ENCODE data around the gene AIDA. TPM values are rescaled to one million over a fixed set of nuclear protein-coding genes. Genes with fewer than 3 reads are reported as not detected.
"Not testable (repeated sequence)": the region's sequence is repeated elsewhere in the genome, so short reads cannot be mapped to it uniquely, and the experiment has no call there.

The AIDA gene
- polyA plus RNA-seq, 1 donor: 51.3 TPM

GRCh38 chr1:222713091-222713961 lies 1.0 kb upstream of the AIDA start:
- peak; percentile 93 for DNase-seq (ENCODE audit: low read depth)

GRCh38 chr1:222711319-222712252 lies 705 bp downstream of the AIDA start:
- no peak for DNase-seq (ENCODE audit: low read depth)

- DNase-seq (ENCODE audit: low read depth): no peak
Observed at GRCh38 chr1:222709700-222710153, 2.6 kb downstream of the AIDA start.

- no peak for DNase-seq (ENCODE audit: low read depth)
Observed at GRCh38 chr1:222706815-222707214, 5.5 kb downstream of the AIDA start.

- DNase-seq (ENCODE audit: low read depth): no peak
Observed at GRCh38 chr1:222704260-222704659, 8.0 kb downstream of the AIDA start.

GRCh38 chr1:222702210-222702609 lies 10.1 kb downstream of the AIDA start:
- no peak for DNase-seq (ENCODE audit: low read depth)

GRCh38 chr1:222697826-222698225 lies 14.5 kb downstream of the AIDA start:
- no peak for DNase-seq (ENCODE audit: low read depth)

- no peak for DNase-seq (ENCODE audit: low read depth)
Observed at GRCh38 chr1:222697203-222697602, 15.1 kb downstream of the AIDA start.

- no peak for DNase-seq (ENCODE audit: low read depth)
Observed at GRCh38 chr1:222696741-222697140, 15.6 kb downstream of the AIDA start.

GRCh38 chr1:222694927-222695326 lies 17.4 kb downstream of the AIDA start:
- no peak for DNase-seq (ENCODE audit: low read depth)

GRCh38 chr1:222691016-222691415 lies 21.3 kb downstream of the AIDA start:
- no peak for DNase-seq (ENCODE audit: low read depth)

- DNase-seq (ENCODE audit: low read depth): no peak
Observed at GRCh38 chr1:222680080-222680479, 32.2 kb downstream of the AIDA start.

- no peak for DNase-seq (ENCODE audit: low read depth)
Observed at GRCh38 chr1:222670110-222670509, 42.2 kb downstream of the AIDA start.

- DNase-seq (ENCODE audit: low read depth): not testable (repeated sequence)
Observed at GRCh38 chr1:222669107-222669506, 43.2 kb downstream of the AIDA start.

GRCh38 chr1:222668184-222668583 lies 44.1 kb downstream of the AIDA start:
- DNase-seq (ENCODE audit: low read depth): not testable (repeated sequence)

- no peak for DNase-seq (ENCODE audit: low read depth)
Observed at GRCh38 chr1:222665964-222666363, 46.3 kb downstream of the AIDA start.

GRCh38 chr1:222663431-222663934 lies 48.8 kb downstream of the AIDA start:
- DNase-seq (ENCODE audit: low read depth): no peak

GRCh38 chr1:222657899-222658298 lies 54.4 kb downstream of the AIDA start:
- no peak for DNase-seq (ENCODE audit: low read depth)

- DNase-seq (ENCODE audit: low read depth): no peak
Observed at GRCh38 chr1:222656391-222657155, 55.7 kb downstream of the AIDA start.

- no peak for DNase-seq (ENCODE audit: low read depth)
Observed at GRCh38 chr1:222654849-222655248, 57.4 kb downstream of the AIDA start.

GRCh38 chr1:222653178-222653827 lies 59.0 kb downstream of the AIDA start:
- DNase-seq (ENCODE audit: low read depth): no peak
